Upper lobe of left lung (tissue), 6 donors: Measurements from ENCODE around the gene CNTNAP2. TPM values are rescaled to one million over a fixed set of nuclear protein-coding genes. Genes with fewer than 3 reads are reported as not detected.

Experiments used
- ATAC-seq, 2 donors: fragments of 200-7000 bp; cut with Tn5 transposase; one replicate each; pipeline ENCODE4 v1.9.1; 2022; ENCODE audit warnings: mild to moderate bottlenecking in 2 of 2, moderate library complexity in 2 of 2; ENCODE audit not compliant: low FRiP score in 2 of 2
- DNase-seq, 2 donors: peaks; one replicate each; pipeline ENCODE4 v3.0.0-alpha.2; 2019 to 2020
- H3K27ac ChIP-seq, 4 donors: fragments of 200-600 bp; sonication (generic); one replicate each; pipeline ENCODE4 v1.5.1; 2016 to 2019
- H3K27me3 ChIP-seq, 4 donors: fragments of 200-600 bp; sonication (generic); one replicate each; pipeline ENCODE4 v1.5.1; 2017 to 2019
- H3K36me3 ChIP-seq, 4 donors: fragments of 200-600 bp; sonication (generic); one replicate each; pipeline ENCODE4 v1.5.1; 2016 to 2019
- H3K4me1 ChIP-seq, 4 donors: fragments of 200-600 bp; sonication (generic); one replicate each; pipeline ENCODE4 v1.5.1; 2018 to 2019
- H3K4me3 ChIP-seq, 4 donors: fragments of 200-600 bp; sonication (generic); one replicate each; pipeline ENCODE4 v1.5.1; 2017 to 2019; ENCODE audit warnings: mild to moderate bottlenecking in 2 of 4, moderate library complexity in 1 of 4
- H3K9me3 ChIP-seq, 4 donors: fragments of 200-600 bp; sonication (generic); one replicate each; pipeline ENCODE4 v1.5.1; 2018 to 2019
- EP300 ChIP-seq, 4 donors: sonication (generic); formaldehyde crosslinking; IDR thresholded peaks; one replicate each; pipeline ENCODE4 v1.5.1; 2017; ENCODE audit warnings: antibody characterized with exemption in 4 of 4, control low read depth in 2 of 4
- POLR2A ChIP-seq, 4 donors: fragments of 450-650 bp; IDR thresholded peaks; one replicate each; pipeline ENCODE4 v1.5.1; 2016 to 2017; ENCODE audit warnings: antibody characterized with exemption in 4 of 4, mild to moderate bottlenecking in 2 of 4
- POLR2AphosphoS5 ChIP-seq, 2 donors: sonication (generic); formaldehyde crosslinking; IDR thresholded peaks; one replicate each; pipeline ENCODE4 v1.5.1; 2017; ENCODE audit warnings: antibody characterized with exemption in 2 of 2
- WGBS, 2 donors: methylation state at CpG; one replicate each; pipeline ENCODE4 v1.1.5; 2017 to 2018; 5-methylcytosine and 5-hydroxymethylcytosine counted together
- total RNA-seq, 6 donors: library from RNA; depleted of rRNA in 4 of 6; stranded (reverse); fragments of >200 nt in 4 of 6; gene quantifications; one replicate each; pipeline versions ENCODE4 v1.1.0 to v1.2.1, GENCODE V29; 2016 to 2021
- TF ChIP-seq, protein P1 (sequence below), 6 experiments: fragments of 450-650 bp in 4 of 6; fragments of 200-600 bp in 2 of 6; sonication (generic) in 2 of 6; IDR thresholded peaks; one replicate each; pipeline ENCODE4 v1.5.1; 2016 to 2019; ENCODE audit warnings: antibody characterized with exemption in 6 of 6
- donor health status: DM: no; HTN: no; CAD: no; lungs with moderate emphysema.
- donor health status: DM: no; HTN: yes; CAD: no; lungs with severe emphysema.

The CNTNAP2 gene
- total RNA-seq, 6 donors from 2014 or later = 0.06 to 1.0 (median 0.37) TPM

DNA sequence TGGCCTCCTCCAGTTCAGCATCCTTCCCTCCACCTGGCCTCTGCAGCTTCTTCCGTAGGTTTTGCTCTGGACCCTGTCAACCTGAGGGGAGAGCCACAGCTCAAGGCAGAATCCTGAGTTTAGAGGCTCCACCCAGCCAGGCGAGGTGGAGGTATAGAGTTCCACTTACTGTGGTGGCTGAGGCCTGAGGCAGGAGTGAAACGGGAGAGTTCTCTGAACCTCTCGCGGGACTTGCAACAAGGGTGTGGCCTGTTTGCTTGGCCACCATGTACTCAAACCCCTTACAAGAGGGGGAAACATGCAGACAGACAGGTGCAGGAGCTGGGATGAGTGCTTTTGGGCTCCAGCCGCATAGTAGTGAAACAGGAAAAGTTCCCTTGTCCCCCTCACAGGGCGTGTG is 2320.0 kb downstream of the CNTNAP2 start:
- TF ChIP-seq POLR2AphosphoS5 (IDR thresholded peaks at IDR 0.05) (no peak), EP300 (IDR thresholded peaks at IDR 0.05) (no peak), POLR2A (IDR thresholded peaks at IDR 0.05) (no peak)
- TF ChIP-seq, protein P1, sequence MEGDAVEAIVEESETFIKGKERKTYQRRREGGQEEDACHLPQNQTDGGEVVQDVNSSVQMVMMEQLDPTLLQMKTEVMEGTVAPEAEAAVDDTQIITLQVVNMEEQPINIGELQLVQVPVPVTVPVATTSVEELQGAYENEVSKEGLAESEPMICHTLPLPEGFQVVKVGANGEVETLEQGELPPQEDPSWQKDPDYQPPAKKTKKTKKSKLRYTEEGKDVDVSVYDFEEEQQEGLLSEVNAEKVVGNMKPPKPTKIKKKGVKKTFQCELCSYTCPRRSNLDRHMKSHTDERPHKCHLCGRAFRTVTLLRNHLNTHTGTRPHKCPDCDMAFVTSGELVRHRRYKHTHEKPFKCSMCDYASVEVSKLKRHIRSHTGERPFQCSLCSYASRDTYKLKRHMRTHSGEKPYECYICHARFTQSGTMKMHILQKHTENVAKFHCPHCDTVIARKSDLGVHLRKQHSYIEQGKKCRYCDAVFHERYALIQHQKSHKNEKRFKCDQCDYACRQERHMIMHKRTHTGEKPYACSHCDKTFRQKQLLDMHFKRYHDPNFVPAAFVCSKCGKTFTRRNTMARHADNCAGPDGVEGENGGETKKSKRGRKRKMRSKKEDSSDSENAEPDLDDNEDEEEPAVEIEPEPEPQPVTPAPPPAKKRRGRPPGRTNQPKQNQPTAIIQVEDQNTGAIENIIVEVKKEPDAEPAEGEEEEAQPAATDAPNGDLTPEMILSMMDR (IDR thresholded peaks at IDR 0.05) = no peak
- WGBS, 2 donors = 66 to 77% methylated on average over 3 to 7 of the region's 7 CpGs
- DNase-seq (no peak), ATAC-seq (no peak)
- Histone ChIP-seq H3K36me3 (no peaks in the 10 kb centered on the region), H3K9me3 (no peaks in the 10 kb centered on the region), H3K4me1 (no peaks in the 10 kb centered on the region), H3K4me3 (no peak overlapping the region), H3K27ac (no peak overlapping the region), H3K27me3 (no peaks in the 10 kb centered on the region)

DNA sequence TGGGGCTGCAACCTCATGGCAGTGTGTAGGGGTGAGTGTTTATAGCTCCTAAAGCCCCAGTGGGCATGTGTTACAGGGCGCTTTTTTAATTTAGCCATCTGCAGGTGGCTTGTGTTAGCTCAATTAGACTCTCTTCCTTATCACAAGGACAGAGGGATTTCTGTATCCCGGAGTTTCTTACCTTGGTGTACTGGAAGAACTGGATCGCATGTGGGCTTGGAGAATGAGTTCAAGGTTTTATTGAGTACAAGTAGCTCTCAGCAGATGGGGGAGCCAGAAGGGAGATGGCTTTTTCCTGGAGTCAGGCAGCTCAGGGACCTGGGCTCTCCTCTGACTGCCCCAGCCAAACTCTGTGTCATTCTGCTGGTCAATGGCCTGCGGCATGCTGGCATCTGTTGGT is 2320.4 kb downstream of the CNTNAP2 start:
- Histone ChIP-seq H3K9me3 (no peaks in the 10 kb centered on the region), H3K27me3 (no peaks in the 10 kb centered on the region), H3K4me1 (no peaks in the 10 kb centered on the region), H3K4me3 (no peak overlapping the region), H3K27ac (no peak overlapping the region), H3K36me3 (no peaks in the 10 kb centered on the region)
- TF ChIP-seq POLR2AphosphoS5 (IDR thresholded peaks at IDR 0.05) = no peak
- no peak for TF ChIP-seq POLR2A (IDR thresholded peaks at IDR 0.05)
- TF ChIP-seq, protein P1 (IDR thresholded peaks at IDR 0.05) = no peak
- no peak for TF ChIP-seq EP300 (IDR thresholded peaks at IDR 0.05)
- WGBS, 2 donors = 80 to 89% methylated on average over 4 of the region's 4 CpGs
- no peak for DNase-seq
- ATAC-seq = no peak

GRCh38 chr7:148442141-148442655 is 2325.6 kb downstream of the CNTNAP2 start:
- peaks cover 0 to 13% (median 0%) of the 10 kb centered on the region in 4 donors for H3K9me3 ChIP-seq
- H3K4me3 ChIP-seq = no peak overlapping the region
- no peak overlapping the region for H3K27ac ChIP-seq
- TF ChIP-seq, protein P1 (IDR thresholded peaks at IDR 0.05) = no peak
- TF ChIP-seq EP300 (IDR thresholded peaks at IDR 0.05) (no peak), POLR2A (IDR thresholded peaks at IDR 0.05) (no peak), POLR2AphosphoS5 (IDR thresholded peaks at IDR 0.05) (no peak)
- DNase-seq = no peak
- H3K36me3 ChIP-seq = no peaks in the 10 kb centered on the region
- H3K27me3 ChIP-seq = no peaks in the 10 kb centered on the region
- no peaks in the 10 kb centered on the region for H3K4me1 ChIP-seq
- no peak for ATAC-seq
- 79 to 87% methylated on average over 8 of the region's 8 CpGs for WGBS, 2 donors

DNA sequence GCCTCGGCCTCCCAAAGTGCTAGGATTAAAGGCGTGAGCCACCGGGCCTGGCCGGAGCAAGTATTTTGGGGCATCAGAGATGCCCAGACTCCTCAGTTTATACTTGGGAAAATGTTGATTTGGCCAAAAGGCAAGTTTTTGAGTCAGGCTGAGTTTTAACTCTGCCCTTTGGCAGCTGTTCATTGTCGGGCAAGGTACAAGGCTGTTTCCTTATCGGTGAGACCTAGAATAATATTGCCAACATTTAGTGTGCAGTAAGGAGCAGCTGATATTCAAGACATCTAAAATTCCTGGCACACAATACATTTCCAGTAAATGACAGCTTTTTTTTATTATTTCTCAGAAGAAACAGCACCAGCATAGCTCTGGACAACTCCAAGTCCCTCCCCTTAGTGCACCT is 2326.3 kb downstream of the CNTNAP2 start:
- no peak overlapping the region for H3K4me3 ChIP-seq
- WGBS, 2 donors = 86 to 91% methylated on average over 6 of the region's 6 CpGs
- no peak for TF ChIP-seq POLR2AphosphoS5 (IDR thresholded peaks at IDR 0.05)
- peaks cover 0 to 13% (median 0%) of the 10 kb centered on the region in 4 donors for H3K9me3 ChIP-seq
- H3K36me3 ChIP-seq = no peaks in the 10 kb centered on the region
- no peaks in the 10 kb centered on the region for H3K27me3 ChIP-seq
- ATAC-seq = no peak
- no peak overlapping the region for H3K27ac ChIP-seq
- no peak for DNase-seq
- no peaks in the 10 kb centered on the region for H3K4me1 ChIP-seq

DNA sequence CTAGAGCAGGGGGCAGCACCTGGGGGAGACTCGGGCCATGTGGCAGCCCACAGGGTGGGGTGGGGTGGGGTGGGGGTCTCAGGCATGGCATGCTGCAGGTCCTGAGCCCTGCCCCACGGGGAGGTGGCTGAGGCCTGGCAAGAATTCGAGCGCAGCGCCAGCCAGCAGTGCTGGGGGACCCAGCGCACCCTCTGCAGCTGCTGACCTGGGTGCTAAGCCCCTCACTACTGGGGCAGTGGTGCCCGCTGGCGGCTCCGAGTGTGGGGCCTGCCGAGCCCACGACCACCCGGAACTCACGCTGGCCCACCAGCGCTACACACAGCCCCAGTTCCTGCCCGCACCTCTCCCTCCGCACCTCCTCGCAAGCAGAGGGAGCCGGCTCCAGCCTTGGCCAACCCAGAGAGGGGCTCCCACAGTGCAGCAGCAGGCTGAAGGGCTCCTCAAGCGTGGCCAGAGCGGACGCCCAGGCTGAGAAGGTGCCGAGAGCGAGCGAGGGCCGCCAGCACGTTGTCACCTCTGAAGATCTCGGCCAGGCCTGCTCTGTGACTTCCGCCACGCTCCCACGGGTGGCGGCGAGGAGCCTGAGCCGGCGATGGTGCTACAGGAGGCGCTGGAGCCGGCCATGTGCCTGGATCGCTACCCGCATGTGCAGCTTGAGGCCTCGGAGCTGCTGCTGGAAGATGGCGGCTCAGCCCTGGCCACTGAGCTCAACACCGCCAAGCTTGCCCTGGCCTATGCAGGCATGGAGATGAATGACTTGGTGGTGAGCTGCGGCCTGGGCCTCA is 2328.9 kb downstream of the CNTNAP2 start:
- H3K27ac ChIP-seq = no peak overlapping the region
- DNase-seq (peak in 1 of 2 donors; percentile 68), ATAC-seq (no peak)
- no peaks in the 10 kb centered on the region for H3K27me3 ChIP-seq
- no peaks in the 10 kb centered on the region for H3K36me3 ChIP-seq
- peaks cover 0 to 13% (median 0%) of the 10 kb centered on the region in 4 donors for H3K9me3 ChIP-seq
- TF ChIP-seq, protein P1 (IDR thresholded peaks at IDR 0.05) = no peak
- no peak for TF ChIP-seq EP300 (IDR thresholded peaks at IDR 0.05)
- TF ChIP-seq POLR2AphosphoS5 (IDR thresholded peaks at IDR 0.05) = no peak
- TF ChIP-seq POLR2A (IDR thresholded peaks at IDR 0.05) = no peak
- WGBS, 2 donors = 94 to 98% methylated on average over 8 to 33 of the region's 42 CpGs
- no peaks in the 10 kb centered on the region for H3K4me1 ChIP-seq
- no peak overlapping the region for H3K4me3 ChIP-seq
